Left forelimb (tissue), 1 donor: ENCODE measurements around the gene TPP1.

Experiments used
- DNase-seq: peaks from one replicate; pipeline ENCODE4 v3.0.0-alpha.2; 2018; ENCODE audit warnings: low spot score

Gene TPP1

DNA sequence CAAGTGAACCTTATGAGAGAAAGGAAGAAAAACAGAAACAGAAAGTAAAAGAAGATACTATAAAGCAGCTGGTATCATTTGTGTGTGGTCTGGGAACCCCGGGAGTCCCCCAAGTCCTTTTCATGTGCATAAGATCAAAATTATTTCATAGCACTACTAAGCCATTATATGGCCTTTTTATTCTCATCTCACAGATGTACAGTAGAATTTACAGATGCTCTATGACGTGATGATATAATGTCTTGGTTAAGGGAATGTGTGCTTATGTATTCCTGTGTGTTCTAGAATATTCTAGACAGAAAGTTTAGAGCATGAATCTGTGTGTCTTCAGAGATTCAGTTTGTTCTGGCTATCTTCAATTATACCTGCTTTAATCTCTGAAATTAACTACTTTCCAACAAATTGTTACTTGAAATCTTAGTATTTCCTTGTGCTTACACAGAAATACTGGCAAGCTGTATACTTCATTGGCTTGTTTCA lies 8.6 kb upstream of the TPP1 start:
- no peak for DNase-seq

DNA sequence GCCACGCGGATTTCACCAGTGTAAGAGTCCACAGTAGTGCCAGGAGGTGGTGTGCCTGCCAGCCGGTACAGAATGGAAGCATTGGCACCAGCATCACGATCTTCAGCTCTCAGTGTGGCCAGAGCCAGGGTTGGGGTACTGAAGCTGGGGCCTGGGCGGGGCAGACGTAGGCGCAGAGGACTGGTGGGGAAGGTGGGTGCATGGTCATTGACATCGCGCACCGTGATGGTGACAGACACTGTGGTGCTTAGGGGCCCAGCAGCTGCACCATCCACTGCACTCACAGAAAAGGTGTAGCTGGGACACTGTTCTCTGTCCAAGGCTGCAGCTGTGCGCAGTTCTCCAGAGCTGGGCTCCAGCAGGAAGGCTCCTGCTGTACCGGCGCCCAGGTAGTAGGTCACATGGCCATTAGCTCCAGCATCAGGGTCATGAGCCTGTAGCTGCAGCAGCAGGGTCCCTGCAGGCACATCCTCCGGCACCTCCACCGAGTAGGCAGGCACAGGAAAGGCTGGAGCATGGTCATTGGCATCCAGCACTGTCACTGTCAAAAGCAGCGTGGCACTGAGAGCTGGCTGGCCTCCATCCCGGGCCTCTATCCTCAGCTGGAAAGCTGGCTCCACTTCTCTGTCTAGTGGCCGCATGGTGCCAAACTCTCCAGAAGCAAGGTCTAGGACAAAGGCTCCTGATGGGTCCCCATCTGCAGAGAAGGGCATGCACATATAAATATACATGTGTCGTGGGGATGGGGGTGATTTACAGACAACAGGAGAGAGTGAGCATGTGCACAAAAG lies 7.9 kb upstream of the TPP1 start:
- no peak for DNase-seq

DNA sequence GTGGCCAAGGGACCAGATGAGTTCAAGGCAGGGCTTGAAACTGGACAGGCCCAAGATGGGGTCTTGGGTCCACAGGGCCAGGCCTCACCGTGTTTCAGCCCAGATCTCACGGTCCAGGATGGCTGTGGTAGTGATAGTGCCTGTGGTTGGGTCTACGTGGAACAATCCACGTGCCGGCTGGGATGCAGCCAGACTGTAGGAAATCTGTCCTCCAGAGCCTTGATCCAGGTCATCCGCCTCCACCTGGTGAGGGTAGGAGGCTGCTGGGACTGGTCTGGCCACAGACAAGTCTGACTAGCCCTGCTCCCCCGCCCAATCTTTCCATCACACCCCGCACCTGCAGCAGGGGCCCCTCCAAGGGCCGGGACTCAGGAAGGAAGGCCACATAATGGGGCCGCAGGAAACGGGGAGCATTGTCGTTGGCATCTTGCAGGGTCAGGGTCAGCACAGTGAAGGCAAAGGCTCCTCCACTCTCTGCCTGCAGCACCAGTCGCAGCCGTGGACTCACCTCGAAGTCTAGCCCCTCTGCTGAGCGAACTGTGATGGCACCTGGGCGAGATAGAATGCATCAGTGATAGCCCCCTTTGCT lies 6.7 kb upstream of the TPP1 start:
- DNase-seq, result no peak

DNA sequence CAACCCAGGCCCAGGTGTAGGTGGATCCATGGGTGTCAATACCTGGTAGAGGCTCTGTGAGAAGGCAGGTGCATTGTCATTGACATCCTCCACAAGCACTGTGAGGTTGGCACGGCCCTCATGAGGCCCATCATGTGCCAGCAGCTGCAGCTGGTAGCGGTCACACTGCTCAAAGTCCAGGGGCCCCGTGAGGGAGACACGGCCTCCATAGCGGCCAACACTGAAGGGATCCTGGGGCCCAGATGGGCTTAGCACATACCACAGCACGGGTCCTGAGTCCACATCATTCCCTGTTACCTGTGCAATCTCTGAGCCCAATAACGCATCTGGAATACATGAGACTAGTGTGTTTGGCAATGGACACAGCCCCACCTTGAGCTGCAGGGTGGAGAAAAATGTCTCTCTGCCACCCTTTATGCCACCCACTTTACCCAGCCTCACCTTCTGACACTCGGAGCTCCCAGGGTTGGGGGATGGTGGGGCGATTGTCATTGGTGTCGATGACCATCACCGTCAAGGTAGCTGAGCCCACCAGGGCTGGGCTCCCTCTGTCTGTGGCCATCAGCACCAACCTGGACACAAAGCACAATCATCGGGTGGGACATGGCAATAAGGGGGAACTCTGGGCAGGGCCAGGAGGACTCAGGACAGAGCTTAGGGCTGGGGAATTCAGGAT lies 6.1 kb upstream of the TPP1 start:
- no peak for DNase-seq

DNA sequence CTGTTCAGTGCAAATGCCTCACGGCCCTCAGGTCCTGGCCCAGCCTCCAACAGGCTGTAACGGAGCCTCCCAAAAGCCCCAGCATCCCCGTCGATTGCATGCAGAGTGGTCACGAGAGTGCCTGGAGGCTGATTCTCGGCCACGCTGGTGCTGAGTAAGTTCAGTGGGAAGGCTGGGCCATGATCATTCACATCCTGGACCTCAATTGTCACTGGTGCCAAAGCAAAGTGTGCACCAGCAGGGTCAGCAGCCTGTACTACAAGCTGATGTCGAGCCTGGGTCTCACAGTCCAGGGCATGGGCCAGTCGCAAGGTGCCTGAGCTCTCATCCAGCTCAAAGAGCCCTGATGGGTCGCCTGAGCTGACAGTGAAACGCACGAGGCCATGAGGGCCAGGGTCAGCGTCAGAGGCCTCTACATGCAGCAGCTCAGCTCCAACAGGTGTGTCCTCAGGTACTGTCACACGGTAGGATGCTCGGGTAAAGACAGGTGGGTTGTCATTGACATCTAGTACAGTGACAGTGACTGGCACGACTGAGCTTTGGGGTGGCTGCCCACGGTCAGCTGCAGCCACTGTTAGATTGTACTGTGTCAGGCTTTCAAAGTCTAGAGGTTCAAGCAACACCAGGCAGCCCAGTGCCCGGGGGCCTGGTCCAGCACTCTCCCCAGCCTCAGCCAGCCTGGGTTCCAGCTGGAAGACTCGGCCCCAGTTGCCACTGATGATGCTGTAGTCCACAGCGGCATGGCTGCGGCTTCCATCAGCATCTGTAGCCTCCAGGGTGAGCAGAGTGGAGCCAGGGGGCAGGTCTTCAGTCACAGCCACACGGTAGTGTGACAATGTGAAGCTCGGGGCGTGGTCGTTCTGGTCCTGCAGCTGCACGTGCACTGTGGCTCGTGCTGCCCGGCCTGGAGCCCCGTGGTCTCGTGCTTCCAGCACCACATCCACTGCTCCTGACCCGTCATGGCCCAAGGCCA lies 4.5 kb upstream of the TPP1 start:
- DNase-seq, result no peak

DNA sequence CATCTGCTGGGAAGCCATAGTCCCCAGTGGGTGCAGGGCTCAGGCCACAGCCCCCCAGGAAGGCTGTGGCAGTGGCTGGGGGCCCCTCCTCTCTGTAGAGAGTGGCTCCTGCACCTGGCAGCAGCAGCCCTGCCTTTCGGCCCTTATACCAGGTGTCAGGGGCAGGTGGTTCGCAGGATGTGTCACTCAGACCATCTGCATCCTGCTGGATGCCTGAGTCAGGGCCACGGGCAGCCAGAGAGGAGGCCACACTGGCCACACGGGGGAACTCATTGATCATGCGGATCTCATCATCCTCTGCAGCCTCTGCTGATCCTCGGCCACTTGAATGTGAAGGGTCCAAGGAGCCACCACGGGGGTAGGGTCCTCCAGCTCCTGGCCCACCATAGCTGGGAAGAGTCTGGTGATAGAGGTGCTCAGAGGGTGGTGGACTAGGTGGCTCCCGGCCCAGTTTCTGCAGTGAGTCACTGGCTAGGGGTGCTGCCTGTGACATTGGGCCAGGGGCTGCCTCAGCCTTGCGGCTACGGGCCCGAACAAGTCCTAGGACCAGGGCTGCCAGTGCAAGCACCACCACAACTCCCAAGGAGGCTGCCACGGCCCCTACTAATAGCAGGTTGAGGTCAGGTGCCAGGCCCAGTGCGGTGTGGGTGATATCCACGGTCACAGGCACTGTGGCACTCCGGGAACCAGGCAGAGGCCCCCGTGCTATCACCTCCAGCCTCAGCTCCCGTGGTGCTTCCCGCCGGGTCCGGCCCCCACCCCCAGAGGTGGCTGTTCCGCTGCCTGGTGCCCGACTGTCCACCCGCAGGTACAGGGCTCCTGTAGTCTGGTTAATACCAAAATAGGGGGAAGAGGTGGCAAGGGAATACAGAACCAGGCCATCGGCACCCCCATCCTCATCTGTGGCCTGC lies 3.3 kb upstream of the TPP1 start:
- no peak for DNase-seq

DNA sequence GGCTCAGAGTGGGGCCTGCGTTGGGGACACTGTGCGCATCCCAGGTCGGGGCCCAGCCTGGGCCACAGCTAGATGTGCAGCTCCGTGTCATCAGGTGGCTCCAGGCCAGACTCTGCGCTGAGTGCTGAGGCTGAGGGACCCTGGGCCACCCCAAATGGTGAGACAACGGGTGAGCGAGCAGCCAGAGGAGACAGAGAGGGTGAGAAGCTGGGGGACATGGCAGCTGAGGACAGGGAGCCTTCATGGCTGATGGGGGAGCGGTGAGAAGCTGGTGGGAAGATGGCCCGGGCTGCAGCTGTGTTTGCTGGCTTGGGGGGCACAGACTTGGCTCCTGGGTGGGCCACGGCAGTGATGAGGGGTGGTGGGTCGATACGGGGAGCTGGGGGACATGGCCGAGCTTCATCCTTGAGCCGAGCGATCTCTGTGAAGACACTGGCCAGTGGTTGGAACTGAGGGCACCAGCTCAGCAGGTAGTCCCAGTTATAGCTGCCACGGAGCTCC lies 2.5 kb upstream of the TPP1 start:
- DNase-seq, result no peak

DNA sequence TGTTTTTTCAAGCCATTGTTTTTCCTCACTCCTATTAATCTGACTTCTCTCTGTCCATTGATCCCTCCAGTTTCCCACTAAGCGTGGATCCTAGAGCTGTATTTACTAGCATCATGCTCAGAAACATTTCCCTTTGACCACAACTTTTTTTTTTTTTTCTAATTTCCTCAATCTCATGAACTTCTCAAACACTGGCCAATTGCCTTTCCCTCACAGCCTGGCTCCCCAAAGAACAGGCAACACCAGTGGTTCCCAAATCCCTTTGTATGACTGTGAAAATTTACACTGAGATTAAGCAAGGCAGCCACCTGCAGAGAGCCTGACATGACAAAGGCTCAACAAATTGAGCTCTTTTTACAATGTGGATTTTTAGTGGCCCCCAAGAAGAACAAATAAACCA lies 1.4 kb upstream of the TPP1 start:
- DNase-seq, result no peak

DNA sequence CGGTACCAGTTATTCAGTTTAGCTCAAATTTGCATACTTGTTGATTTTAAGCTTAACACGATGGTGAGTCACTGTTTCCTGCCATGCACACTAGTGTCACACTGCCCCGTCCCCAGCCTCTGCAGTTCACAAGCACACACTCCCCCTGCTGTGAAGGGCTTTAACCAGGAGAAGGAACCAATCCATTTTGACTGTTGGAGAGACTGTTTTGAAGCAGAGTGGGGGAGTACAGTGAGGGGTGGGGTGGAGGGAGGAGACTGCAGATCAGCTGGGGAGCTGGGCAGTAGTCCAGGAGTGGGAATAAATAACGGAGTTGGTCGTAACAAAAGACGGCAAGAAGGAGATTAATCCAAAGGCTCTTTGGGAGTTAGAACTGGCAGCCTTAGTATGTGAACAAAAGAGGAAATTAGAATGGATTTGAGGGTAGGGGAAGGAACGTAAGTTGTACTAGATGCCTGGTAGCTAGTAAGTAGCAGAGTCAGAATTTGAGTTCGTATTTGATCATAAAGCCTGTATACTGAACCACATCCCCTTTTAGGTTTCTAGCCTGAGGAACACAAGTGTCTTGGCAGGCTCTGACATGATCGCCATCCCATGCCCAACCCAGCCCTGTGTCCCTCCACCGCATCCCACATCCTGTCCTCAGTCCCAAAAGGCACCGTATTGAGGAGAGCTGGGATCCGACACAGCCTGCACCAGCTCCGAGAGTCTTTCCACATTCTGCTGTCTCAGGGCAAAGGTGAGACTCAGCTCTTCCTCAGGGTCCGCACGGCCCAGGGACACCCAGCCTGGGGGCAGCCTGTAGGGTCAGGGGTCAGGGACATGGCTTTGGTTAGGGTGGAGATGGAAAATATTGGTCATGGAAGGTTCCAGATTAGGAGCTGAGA lies 862 bp downstream of the TPP1 start:
- no peak for DNase-seq

DNA sequence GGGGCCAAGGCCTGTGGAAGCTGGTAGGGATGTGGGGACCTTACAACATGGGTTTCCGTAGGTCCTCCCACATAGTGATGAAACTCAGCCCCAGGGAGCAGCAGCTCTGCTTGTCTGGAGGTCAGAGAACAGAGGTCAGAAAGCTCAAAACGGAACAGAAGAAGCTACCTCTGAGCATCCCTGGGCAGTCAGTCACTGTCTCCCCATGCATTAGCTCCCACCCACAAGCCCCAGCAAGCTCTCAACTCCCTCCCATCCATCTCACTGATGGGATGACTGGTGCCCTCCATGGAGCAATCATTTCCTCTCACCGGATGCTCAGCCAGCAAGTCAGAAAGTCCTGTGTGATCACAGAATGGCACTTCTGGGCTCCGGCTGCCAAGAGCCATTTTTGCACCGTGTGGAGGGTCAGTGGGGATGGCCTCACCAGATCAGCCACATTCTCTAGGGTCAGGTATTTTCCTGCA lies 1.9 kb downstream of the TPP1 start:
- no peak for DNase-seq

DNA sequence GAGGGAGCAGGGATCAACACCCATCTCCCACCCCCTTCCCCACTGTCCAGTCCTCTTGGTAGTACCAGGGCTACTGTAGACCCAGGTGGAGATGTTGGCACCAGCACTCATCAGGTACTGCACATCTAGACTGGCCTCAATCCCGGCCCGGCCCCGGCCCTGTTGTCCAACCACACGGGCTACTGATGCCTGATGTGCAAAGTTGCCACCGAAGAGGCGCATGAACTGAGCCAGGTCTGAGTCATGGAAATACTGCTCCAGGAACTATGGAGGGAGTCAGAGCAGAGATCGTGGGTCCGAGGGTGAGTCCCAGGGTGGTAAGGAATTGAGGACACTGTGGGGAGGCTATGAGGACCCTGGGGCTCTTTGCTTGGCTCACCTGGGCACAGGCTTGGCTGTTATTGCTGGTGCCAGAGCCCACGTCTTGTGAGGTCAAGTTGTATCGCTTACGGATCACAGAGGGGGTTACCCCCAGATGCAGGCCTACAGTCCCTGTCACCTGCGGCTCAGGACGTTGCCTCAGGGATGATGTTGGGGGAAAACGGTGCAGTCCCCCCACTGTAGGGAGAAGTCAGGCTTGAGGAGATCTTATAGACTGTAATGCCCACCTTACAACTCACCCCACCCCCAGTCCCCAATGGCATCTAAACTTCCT lies 2.5 kb downstream of the TPP1 start:
- DNase-seq, result no peak

DNA sequence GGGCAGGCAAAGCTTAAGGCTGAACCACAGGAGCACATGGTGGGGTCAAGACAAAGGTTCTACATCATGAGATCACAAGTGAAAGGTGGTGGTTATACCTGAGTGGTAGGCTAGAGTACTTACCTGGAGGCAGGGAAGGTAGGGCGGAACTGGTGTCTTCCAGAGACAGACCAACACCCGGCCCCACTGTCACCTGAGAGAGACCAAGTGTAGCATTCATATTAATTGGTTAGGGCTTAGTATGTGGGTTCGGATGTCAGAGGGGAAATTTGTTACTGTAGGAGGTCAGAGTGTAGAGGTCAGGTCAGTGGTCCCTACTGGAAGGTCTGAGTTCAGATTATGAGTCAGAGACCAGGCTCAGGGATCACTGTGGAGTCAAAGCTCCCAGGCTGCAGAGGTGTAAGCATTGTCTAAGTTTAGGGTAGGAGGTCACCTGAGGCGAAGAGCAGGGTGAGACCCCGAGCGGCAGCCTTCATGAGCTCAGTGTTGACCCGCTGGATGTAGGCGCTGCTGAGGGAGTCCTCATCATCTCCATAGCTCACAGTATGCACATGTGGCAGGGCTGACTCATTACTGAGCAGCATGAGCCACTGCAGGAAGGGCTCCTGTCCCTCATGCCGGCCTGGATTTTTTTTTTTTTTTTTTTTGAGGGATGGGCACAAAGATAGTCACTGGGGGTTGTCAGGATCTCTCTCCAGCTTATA lies 3.2 kb downstream of the TPP1 start:
- DNase-seq, result no peak

DNA sequence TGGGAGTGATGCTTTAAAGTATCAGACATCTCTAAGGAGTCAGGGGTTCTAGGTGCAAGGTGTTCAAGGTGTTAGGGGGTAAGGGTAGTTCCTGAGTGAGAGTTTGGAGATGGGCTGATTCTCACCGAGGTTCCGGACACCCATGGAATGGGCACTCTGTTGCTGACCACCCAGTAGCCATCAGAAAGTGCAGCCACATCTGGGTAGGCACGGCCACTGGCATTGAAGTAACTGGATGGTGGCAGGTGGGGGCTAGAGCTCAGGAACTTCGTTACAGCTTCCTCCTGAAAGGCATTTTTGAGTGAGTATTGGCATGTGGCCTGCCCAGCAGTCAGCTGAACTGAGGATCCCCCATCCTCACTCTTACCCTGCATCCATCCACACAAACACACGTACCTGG lies 4.2 kb downstream of the TPP1 start:
- DNase-seq, result no peak

DNA sequence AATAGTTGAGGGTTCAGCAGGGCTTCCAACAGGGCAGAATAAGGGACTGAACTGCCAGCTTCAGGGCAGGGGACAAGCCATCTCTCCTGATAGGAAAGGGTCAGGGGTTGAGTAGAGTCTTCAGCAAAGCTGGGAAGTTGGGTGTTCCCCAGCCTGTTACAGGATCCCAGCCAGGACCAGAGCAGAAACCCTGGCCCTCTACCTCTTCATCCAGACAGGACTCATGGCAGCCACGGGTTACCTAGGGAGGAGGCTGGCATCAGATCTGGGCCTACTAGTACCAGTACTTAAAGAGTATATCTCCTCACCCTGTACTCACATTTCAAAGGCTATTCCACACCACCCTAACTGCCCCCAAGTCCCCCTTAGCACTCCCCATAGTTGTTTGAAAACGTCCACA lies 4.8 kb downstream of the TPP1 start:
- DNase-seq, result no peak

DNA sequence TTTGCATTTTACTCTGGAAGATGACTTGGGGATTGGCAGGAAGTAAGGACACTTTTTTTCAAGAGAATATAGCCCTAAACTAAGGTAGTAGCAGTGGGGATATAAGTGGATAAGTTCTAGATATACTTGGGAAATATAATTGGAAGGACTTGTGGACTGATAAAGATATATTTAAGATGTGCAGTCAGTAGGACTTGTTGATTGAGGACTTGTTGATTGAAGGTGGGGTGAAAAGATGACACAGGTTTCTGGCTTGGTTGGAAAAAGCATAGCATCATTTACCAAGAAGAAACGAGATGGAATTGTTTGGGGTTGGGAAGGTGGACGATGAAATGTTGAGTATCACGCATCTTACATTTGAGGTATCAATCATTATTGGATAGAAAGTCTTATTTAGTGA lies 5.7 kb downstream of the TPP1 start:
- DNase-seq, result no peak

DNA sequence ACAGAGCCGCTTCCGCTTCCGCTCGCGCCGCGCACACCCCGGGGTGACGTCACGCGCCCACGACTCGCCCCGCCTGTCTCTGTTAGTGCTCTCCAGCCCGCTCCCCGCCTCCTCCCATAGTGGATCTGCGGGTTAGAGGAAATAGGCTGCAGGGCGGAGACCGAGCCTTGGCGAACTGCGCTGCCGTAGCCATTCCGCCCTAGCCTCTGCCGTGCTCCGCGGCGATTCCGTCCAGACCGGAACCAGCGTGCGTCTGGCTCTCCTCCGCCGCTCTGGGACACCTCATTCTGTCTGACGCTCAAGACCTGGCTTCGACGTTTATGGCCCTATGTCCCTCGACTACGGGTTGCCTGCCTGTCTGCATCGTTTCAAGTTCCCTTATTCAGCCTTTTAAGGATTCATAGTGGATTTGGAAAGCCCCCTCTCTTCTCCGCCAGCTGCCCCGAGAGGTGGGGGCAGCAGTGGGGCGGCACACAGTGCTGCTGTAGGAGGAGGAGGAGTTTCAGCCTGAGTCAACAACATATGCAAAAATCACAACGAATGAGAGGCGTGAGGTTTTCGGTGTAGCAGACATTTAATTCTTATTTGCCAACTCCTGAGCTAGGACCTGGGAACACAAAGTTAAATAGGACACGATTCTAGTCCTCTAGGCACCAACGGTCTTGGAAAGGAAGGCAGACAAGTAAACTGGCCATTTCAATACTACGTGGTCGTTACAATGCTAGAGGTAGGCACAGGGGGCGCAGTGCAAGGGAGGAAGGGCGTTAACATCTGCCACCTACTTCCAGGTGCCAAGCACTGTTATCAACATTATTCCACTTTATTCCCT lies 6.8 kb downstream of the TPP1 start, which contains the start of gene TAF10:
Gene TAF10, minus strand, starts transcription at position 4 of the 829 bp plus-strand sequence. CDS start 27 bp downstream, outside the sequence.
- DNase-seq, result peak; percentile 98

DNA sequence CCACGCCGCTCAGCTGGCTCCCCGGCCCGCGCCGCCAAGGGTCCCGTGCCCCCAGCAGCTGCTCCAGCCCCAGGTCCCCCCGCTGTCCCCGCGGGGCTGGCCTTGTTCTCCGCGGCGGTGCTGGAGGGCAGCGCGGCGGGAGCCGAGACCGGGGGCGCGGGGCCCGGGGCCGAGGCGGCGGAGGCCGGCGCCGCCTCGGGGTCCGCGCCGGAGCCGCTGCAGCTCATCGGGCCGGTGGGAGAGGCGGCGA lies 7.3 kb downstream of the TPP1 start:
- no peak for DNase-seq
